Testis (tissue), 3 donors: ENCODE data around the gene DDOST. TPM values are rescaled to one million over a fixed set of nuclear protein-coding genes. Genes with fewer than 3 reads are reported as not detected.

Experiments used
- DNase-seq: peaks from one replicate; pipeline ENCODE4 v3.0.0-alpha.2; 2019
- H3K27ac ChIP-seq, 2 donors: fragments of 200-600 bp; sonication (generic); one replicate each; pipeline ENCODE4 v1.5.1; 2019
- H3K27me3 ChIP-seq: fragments of 200-600 bp; sonication (generic); one replicate; pipeline ENCODE4 v1.5.1; 2019
- H3K36me3 ChIP-seq: fragments of 200-600 bp; sonication (generic); one replicate; pipeline ENCODE4 v1.5.1; 2017; ENCODE audit warnings: low read depth; ENCODE audit errors: missing control alignments
- H3K4me1 ChIP-seq: fragments of 200-600 bp; sonication (generic); one replicate; pipeline ENCODE4 v1.5.1; 2019
- H3K4me3 ChIP-seq, 2 donors: fragments of 200-600 bp; sonication (generic); one replicate each; pipeline ENCODE4 v1.5.1; 2017 to 2019
- H3K9me3 ChIP-seq: fragments of 200-600 bp; sonication (generic); one replicate; pipeline ENCODE4 v1.5.1; 2017
- POLR2A ChIP-seq: fragments of 450-650 bp; IDR thresholded peaks from one replicate; pipeline ENCODE4 v1.6.1; 2017; ENCODE audit warnings: antibody characterized with exemption, mild to moderate bottlenecking, moderate library complexity
- WGBS, 2 donors: methylation state at CpG; one replicate each; pipeline ENCODE4 v1.1.5; 2018; 5-methylcytosine and 5-hydroxymethylcytosine counted together
- intact Hi-C: fragments of 100-400 bp; cut with DNase I; formaldehyde crosslinking; loops from one replicate; pipeline ENCODE4 v1.15.1; 2023; ENCODE audit warnings: low total_unique reads
- polyA plus RNA-seq: library from polyadenylated mRNA; stranded (reverse); fragments of 350-450 nt; fragmentation: Illumina TruSeq; extraction: RNeasy Lipid Tissue Mini Kit (QIAGEN cat#74804); gene quantifications from one replicate; pipeline ENCODE4 v1.2.3, GENCODE V29; 2014; ENCODE audit warnings: low read depth, low replicate concordance; ENCODE audit not compliant: insufficient read depth
- total RNA-seq, 2 donors: library from RNA; depleted of rRNA; stranded (reverse); fragments of >200 nt; gene quantifications; one replicate each; pipeline ENCODE4 v1.2.3, GENCODE V29; 2016
- TF ChIP-seq, protein P1 (sequence below), 3 experiments: fragments of 450-650 bp in 2 of 3; fragments of 200-600 bp in 1 of 3; sonication (generic) in 1 of 3; IDR thresholded peaks; one replicate each; pipeline ENCODE4 v1.5.1; 2016 to 2019; ENCODE audit warnings: antibody characterized with exemption in 3 of 3, mild to moderate bottlenecking in 2 of 3, moderate library complexity in 1 of 3

Gene DDOST
- total and polyA plus RNA-seq, 3 donors from 2014 or later, result 207 to 275 (median 237) TPM

DNA sequence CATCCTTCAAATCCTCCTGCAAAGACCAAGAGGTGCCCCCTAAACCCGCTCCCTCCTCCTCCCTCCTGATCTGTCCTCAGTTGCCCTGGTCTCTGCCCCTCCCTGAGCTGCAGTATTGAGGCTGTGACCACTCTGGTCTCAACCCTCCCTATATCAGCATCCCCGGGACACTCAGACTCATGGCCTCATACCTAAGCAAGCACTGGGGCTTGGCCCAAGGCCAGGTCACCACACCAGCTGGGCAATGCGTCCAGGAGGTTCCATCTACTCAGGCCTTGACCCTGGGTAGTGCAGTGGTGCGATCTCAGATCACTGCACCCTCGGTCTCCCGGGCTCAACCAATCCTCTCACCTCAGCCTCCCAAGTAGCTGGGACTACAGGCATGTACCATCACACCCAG is 46.9 kb upstream of the DDOST start:
- Histone ChIP-seq H3K27ac (no peak overlapping the region), H3K4me3 (no peak overlapping the region), H3K27me3 (no peaks in the 10 kb centered on the region), H3K9me3 (no peaks in the 10 kb centered on the region), H3K36me3 (no peaks in the 10 kb centered on the region), H3K4me1 (no peaks in the 10 kb centered on the region)
- no peak for TF ChIP-seq POLR2A
- TF ChIP-seq, protein P1, sequence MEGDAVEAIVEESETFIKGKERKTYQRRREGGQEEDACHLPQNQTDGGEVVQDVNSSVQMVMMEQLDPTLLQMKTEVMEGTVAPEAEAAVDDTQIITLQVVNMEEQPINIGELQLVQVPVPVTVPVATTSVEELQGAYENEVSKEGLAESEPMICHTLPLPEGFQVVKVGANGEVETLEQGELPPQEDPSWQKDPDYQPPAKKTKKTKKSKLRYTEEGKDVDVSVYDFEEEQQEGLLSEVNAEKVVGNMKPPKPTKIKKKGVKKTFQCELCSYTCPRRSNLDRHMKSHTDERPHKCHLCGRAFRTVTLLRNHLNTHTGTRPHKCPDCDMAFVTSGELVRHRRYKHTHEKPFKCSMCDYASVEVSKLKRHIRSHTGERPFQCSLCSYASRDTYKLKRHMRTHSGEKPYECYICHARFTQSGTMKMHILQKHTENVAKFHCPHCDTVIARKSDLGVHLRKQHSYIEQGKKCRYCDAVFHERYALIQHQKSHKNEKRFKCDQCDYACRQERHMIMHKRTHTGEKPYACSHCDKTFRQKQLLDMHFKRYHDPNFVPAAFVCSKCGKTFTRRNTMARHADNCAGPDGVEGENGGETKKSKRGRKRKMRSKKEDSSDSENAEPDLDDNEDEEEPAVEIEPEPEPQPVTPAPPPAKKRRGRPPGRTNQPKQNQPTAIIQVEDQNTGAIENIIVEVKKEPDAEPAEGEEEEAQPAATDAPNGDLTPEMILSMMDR (IDR thresholded peaks at IDR 0.05), result no peak
- 83 to 84% methylated on average over 5 to 6 of the region's 6 CpGs for WGBS, 2 donors
- intact Hi-C loops, result no loop called here
- no peak for DNase-seq

DNA sequence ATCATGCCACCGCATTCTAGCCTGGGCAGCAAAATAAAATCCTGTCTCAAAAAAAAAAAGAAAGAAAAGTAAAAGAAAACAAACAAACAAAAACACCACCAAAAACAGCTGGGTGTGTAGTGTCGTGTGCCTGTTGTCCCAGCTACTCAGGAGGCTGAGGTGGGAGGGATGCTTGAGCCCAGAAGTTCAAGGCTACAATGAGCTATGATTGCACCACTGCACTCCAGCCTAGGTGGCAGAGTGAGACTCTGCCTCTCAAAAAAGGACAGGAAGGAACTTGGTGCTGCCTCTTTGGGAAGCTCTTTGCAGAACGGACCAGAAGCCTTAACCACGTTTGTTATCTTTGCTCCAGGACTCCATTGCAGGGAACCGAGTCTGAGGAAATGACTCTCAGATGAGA is 45.7 kb upstream of the DDOST start:
- no peak for TF ChIP-seq POLR2A
- TF ChIP-seq, protein P1 (IDR thresholded peaks at IDR 0.05), result no peak
- intact Hi-C loops, result no loop called here

DNA sequence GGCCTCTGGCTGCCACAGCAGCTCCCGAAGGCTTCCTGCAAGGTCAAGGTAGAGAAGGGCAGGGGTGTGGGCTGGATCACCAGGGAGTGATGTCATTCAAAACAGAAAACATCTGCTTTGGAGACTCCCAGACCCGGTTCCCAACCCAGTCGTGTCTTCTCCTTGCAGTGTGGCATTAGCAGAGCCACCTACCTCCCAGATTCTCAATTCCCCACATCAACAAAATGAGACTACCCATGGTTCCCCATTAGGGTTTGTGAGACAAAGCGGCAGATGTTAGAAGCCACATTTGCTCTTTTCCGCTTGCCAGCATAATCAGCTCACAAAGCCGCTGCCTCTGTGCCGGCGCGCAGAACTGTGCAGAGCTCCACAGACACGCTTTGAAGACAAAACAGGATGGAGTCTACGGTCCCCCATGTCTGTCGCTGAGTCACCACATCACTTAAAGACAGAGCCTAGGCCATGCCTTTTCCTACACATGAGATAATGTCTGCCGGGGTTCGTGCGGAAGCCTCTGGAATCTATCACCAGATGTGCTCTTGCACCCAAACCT is 44.1 kb upstream of the DDOST start:
- Histone ChIP-seq H3K27ac (no peak overlapping the region), H3K27me3 (no peaks in the 10 kb centered on the region), H3K9me3 (no peaks in the 10 kb centered on the region), H3K4me3 (no peak overlapping the region), H3K4me1 (no peaks in the 10 kb centered on the region), H3K36me3 (no peaks in the 10 kb centered on the region)
- WGBS, 2 donors, result 87 to 88% methylated on average over 15 of the region's 15 CpGs
- TF ChIP-seq POLR2A, result no peak
- TF ChIP-seq, protein P1 (IDR thresholded peaks at IDR 0.05), result no peak
- intact Hi-C loops, result no loop called here
- DNase-seq, result no peak

More for the DNA sequence above, 45.7 kb upstream of the DDOST start:
- H3K27ac ChIP-seq, result no peak overlapping the region
- H3K4me1 ChIP-seq, result no peaks in the 10 kb centered on the region
- H3K9me3 ChIP-seq, result no peaks in the 10 kb centered on the region
- no peaks in the 10 kb centered on the region for H3K36me3 ChIP-seq
- no peaks in the 10 kb centered on the region for H3K27me3 ChIP-seq
- WGBS, 2 donors, result 43 to 45% methylated on average over 5 of the region's 5 CpGs
- DNase-seq, result no peak
- H3K4me3 ChIP-seq, result no peak overlapping the region

DNA sequence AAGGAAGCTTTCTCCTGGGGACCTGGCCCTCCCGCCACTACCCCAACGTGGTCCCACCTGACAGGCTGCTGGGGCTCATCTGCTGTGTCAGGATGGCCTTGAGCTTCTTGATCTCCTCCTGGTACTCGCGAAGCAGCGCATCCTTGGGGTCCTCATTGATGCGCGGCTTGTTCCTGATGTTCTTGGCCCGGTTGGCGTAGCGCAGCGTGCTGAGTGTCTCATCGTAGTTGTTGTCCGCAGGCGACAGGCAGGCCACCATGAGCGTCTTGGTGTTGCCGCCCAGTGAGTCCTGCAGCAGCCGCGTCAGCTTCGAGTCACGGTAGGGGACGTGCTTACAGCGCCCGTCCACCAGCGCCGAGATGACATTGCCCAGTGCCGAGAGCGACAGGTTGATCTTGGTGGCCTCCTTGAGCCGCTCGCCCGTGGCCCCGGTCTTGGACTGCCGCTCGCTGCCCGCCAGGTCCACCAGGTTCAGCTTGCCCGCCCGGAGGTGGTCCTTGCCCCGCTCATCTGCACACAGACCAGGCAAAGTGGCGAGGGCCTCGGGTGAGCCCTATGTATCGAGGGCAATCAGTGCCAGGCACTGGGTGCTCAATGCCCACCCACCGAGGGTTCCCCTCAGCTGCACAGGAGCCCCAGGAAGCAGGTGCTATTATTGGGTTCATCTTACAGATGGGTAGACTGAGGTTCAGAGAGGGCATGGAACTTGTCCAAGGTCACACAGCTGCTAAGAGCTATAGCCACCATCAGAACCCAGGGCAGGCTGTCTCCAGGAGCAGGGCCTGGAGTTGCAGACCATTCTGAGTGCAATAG is 43.4 kb upstream of the DDOST start:
- 95 to 96% methylated on average over 15 to 40 of the region's 41 CpGs for WGBS, 2 donors
- Histone ChIP-seq H3K4me3 (no peak overlapping the region), H3K4me1 (no peaks in the 10 kb centered on the region), H3K36me3 (no peaks in the 10 kb centered on the region), H3K27me3 (no peaks in the 10 kb centered on the region), H3K9me3 (no peaks in the 10 kb centered on the region), H3K27ac (no peak overlapping the region)
- no peak for DNase-seq
- no peak for TF ChIP-seq POLR2A
- TF ChIP-seq, protein P1 (IDR thresholded peaks at IDR 0.05), result no peak
- intact Hi-C loops, result no loop called here
